GM18505 (cell line): Measurements from ENCODE around the gene NEURL1.

Experiments used
- ATAC-seq: cut with Tn5 transposase; IDR thresholded peaks from one replicate; pipeline ENCODE4 v1.9.1; 2021; ENCODE audit not compliant: unreplicated experiment
- POLR2A ChIP-seq: IDR thresholded peaks from 4 replicates; pipeline ENCODE4 v1.6.1; 2011; ENCODE audit warnings: borderline replicate concordance; ENCODE audit not compliant: insufficient read depth, insufficient read length; ENCODE audit errors: extremely low read depth

Gene NEURL1

DNA sequence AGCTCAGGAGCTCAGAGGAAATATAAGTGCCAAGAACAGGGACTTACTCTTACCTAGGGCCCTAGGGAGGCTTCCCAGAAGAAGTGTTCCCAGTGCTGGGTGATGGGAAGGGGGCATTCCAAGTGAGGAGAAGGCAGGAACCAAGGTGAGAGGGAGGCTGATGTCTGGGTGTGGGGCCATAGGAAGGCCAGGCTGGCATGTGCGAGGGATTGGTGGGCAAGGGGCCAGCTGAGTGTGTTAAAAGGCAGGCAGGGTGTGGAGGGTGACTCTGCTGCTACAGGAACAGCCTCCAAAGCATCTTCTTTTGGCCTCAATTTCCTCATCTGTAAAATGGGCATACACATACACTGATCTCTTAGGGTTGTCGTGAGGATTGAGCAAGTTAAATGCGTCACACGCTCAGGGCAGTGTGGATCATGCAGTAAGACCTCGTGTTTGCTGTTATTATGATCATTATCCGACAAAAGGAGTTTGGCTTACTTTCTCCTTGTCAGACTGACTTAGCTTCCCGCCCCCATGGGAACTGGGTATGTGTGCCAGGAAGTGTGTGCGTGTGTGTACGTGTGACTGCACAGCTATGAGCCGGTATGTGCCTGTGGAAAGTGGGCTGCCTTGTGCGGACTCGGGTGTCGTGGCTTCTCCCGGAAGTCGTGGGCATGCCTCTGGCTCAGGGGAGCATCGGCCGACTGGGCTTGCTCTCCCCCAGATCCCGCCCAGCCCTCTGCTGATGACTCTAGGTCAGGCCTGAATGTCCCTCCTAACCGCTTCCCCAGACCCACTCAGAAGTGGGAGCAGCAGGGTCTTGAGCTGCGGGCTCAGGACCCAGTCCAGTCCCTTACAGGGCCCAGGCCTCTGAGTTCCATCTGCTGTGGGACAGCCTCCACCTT lies 59.6 kb downstream of the NEURL1 start:
- no peak for ATAC-seq
- TF ChIP-seq POLR2A = no peak

- no peak for TF ChIP-seq POLR2A
- no peak for ATAC-seq
Observed at GRCh38 chr10:103553743-103554487, 60.4 kb downstream of the NEURL1 start.

GRCh38 chr10:103554488-103555324 lies 61.2 kb downstream of the NEURL1 start:
- no peak for ATAC-seq
- no peak for TF ChIP-seq POLR2A

GRCh38 chr10:103555325-103555649 lies 61.8 kb downstream of the NEURL1 start:
- TF ChIP-seq POLR2A = no peak
- ATAC-seq = no peak

DNA sequence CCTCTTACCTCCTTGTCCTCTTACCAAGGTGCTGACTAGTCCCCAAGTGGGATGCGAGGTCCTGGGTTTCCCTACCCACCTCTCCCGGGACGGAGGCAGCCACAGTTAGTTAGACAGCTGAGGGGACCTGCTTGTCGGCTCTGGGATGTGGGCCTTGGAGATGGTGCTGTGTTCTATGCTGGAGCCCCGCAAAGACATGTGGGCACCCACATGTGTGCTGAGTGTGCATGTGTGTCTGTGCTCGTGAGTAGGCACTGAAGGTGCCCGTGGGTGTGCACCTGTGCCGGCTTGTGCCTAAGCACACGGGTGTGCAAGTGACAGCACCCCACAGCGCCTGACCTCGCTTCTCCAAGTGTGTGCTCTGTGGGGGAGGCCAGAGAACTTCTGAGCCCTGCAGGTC lies 62.2 kb downstream of the NEURL1 start:
- no peak for TF ChIP-seq POLR2A
- no peak for ATAC-seq

DNA sequence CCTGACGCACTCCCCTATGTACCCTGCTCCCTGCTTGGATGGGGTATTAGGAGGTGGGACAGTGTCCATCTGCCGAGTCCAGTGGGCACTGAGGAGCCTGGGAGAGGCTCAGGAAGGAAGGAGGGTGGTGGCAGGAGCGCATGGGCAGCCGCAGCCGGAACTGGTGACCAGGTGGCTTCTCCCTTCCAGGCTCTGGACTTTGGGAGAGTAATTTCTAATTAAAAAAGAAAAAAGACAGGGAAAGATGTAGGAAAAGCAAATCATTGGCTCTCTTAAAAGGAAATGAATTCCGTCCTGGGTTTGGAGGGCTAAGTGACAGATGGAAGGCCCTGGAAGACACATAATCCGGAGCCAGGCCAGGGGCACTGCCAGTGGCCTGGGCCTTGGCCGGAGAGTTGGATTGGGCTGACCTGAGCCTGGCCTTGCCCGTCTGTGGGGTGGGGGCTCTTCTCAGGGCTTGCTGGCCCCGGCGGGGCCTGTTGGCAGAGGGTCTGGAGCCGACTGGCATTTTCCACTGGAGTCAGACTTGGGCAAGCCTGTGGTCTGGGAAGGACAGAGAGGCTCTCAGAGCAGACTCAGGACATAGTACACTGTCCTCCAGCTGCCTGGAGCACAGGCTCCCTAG lies 63.0 kb downstream of the NEURL1 start:
- TF ChIP-seq POLR2A = no peak

GRCh38 chr10:103557455-103557854 lies 64.0 kb downstream of the NEURL1 start:
- no peak for TF ChIP-seq POLR2A
- no peak for ATAC-seq

More for the DNA sequence above, 63.0 kb downstream of the NEURL1 start:
- no peak for ATAC-seq

- no peak for TF ChIP-seq POLR2A
- ATAC-seq = no peak
Observed at GRCh38 chr10:103558911-103559310, 65.4 kb downstream of the NEURL1 start.

DNA sequence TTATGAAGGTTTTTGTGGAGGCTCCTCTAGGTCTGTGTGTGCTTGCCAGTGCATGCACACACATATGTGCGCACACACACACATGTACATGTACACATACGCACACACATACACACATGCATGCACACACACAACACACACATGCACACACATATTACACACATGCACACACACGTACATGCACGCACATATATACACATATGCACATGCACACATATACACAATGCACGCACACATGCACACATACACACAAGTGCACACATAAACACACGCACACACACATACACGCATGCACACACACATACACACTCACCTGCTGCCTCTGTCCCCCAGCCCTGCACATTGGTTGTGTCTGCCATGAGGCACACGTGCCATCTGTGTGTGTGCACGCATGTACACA lies 66.3 kb downstream of the NEURL1 start:
- TF ChIP-seq POLR2A = no peak
- ATAC-seq = no peak

DNA sequence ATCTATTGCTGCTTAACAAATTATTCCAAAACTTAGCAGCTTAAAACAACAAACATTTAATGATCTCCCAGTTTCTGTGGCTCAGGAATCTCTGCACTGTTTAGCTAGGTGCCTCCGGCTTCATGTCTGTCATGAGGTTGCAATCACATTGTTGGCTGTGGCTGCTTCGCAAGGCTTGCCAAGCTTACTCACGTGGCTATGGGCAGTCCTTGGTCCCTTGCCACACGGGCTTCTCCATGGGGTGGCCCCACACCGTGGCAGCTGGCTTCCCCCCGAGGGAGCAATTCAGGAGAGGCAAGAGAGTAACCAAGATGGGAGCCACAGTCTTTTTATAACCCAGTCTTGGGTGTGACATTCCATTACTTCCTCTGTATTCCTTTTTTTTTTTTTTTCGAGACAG lies 67.4 kb downstream of the NEURL1 start:
- no peak for ATAC-seq
- TF ChIP-seq POLR2A = no peak

DNA sequence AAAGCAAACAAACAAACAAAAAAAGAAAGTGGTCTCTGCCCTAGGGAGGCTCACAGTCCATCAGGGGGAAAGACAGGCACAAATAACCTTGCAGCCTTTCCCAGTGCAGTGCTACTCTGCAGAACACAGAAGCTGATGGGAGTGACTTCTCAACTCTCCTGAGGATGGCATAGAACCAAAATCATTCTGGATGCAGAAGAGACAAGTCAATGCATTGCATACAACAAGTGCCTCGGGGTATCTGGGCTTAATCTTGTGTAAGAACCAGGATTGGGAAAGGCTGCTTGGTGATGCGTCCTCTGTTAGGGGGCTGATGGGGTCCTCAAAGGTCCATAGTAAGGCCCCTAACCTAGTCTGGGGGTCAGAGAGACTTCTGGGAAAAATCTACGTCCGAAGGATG lies 68.9 kb downstream of the NEURL1 start:
- ATAC-seq = no peak
- no peak for TF ChIP-seq POLR2A

GRCh38 chr10:103563231-103564115 lies 70.0 kb downstream of the NEURL1 start:
- no peak for TF ChIP-seq POLR2A
- no peak for ATAC-seq

GRCh38 chr10:103564116-103564501 lies 70.6 kb downstream of the NEURL1 start:
- no peak for ATAC-seq
- no peak for TF ChIP-seq POLR2A
